ENCODE measurements around the gene CD3D.

- no peak for TF ChIP-seq CTCF (IDR thresholded peaks at IDR 0.05)
- no peak for TF ChIP-seq GABPB1 (CRISPR knock-in tag; IDR thresholded peaks at IDR 0.05)
- TF ChIP-seq USF2 (CRISPR knock-in tag; IDR thresholded peaks at IDR 0.05) = no peak
- no peak for TF ChIP-seq ZBTB43 (CRISPR knock-in tag; IDR thresholded peaks at IDR 0.05)
- TF ChIP-seq JUN (CRISPR knock-in tag; IDR thresholded peaks at IDR 0.05) = no peak
- no peak for TF ChIP-seq NFE2L1 (CRISPR knock-in tag; IDR thresholded peaks at IDR 0.05)
- TF ChIP-seq NR3C1 (CRISPR knock-in tag; conservative IDR thresholded peaks at IDR 0.05; ENCODE audit: low read depth) = no peak
- no peak for TF ChIP-seq ETV6 (CRISPR knock-in tag; IDR thresholded peaks at IDR 0.05)
Measured at GRCh38 chr11:118318124-118318523, 24.4 kb downstream of the CD3D start.
